GM18507 (cell line): ENCODE data around the gene BTG4.
A peak's percentile ranks its signal among the peaks of the same experiment; 100 is the strongest.

Experiments used
- DNase-seq: peaks from one replicate; pipeline ENCODE4 v3.0.0; 2011; ENCODE audit warnings: low read depth; ENCODE audit not compliant: insufficient read length; ENCODE audit errors: extremely low spot score
- FAIRE-seq: peaks from 2 replicates; lab custom pipeline; 2011; peaks lifted over from hg19 to GRCh38; lab: Jason Lieb, UNC

The BTG4 gene

GRCh38 chr11:111457731-111458368 is 54.3 kb downstream of the BTG4 start:
- DNase-seq: no peak
- no peak for FAIRE-seq

DNA sequence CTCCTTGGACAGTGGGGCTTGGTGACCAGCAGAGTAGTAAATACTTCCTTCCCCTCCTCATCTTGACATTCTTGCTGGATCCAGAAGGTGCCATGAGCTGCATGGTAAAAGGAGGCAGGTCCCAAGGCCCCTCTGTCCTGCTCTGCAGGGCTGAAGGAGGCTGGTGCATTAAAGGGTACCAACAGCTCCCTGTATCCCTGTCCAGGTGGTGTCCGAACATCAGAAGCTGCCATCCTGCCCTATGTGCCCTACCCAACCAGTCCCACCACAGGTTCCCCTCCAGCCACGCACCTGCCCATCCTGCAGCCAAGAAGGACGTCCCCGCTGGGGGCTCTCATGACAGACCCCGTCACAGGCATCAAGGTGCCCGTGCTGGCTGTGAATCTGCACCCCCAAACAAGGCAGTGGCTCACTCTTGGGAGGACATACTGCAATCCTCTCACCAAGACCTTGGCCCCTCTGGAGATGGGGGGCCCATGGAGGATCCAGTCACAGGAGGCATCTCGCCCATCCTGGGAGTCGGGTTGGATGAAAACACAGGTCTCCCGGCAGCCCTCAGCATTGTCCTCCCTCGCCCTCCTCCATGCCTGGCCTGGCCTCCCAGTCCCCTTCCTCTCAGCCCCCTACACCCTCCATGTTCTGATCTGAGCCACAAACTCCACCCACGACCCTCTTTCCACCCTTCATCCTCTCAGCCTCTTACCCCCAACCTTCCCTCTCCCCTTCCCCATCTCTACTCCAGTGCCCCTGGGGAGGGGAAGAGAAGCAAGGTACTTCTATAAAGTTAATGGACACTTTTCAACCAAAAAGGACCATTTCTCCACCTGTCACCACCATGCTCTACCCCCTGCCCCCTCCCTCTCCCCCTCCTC is 55.1 kb downstream of the BTG4 start:
- DNase-seq: no peak
- FAIRE-seq: no peak

- DNase-seq: no peak
- no peak for FAIRE-seq
Observed at GRCh38 chr11:111456086-111456858, 55.9 kb downstream of the BTG4 start.

GRCh38 chr11:111455291-111456085 is 56.7 kb downstream of the BTG4 start:
- DNase-seq (no peak), FAIRE-seq (no peak)

DNA sequence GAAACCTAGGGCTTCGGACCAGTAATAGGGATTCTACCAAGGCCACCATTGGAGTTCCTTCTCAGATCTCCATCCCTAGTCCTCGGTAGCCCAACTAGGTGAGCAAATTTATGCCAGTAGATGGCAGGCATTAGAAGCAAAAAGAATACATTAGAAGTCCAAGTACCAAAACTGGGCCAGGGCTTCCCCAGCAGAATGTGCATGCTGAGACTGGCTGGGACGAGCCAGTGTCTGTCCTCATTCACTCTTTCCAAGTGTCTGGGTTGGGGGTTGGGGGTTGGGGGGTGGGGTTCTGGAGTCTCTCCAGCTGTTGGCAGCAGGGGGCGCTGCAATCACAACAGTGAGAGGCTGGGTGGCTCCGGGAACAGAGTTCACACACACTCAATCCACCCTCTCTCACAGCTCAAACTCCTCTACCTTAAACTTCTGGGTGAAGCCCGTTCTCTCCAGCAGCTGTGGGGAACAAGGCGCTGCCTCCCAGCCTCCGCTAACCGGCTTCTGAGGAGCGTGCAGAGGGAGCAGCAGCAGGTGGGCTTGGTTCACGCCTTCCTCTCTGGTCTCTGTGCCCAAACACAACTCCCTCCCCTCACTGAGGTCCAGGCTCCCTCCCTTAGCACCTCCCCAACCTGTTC is 57.5 kb downstream of the BTG4 start:
- no peak for DNase-seq
- no peak for FAIRE-seq

DNA sequence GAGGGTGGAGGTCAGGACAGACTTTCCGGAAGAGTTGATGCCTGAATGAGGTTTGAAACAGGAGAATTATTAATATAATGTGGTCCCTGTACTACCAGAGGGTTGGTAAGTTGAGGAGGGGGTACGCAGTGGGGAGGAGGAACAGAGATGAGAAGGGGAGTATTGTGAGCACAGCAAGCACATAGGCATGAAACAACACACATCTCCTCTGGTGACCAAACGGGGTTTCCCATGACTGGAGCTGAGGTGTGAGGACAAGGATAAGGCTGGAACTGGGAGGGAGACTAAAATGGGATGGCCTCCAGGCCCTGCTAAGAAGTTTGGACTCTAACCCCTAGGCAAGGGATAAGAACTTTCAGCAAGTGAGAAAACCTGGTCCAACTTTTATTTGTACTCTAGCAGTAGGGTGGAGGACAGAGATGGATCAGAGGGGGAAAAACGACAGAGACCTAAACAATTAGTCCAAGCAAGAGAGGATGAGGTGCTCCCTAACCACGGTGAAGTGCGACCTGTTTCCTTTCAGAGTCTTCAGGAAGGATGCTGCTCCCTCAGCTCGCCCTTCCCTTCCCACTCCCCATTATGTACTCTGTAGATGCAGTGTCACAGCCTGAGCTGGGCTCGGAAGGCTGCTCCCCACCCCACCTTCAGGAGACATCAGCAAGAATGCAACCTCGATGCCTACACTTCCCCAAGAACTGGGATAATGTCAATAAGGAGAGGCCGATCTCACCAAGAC is 59.2 kb downstream of the BTG4 start:
- DNase-seq (no peak), FAIRE-seq (no peak)

GRCh38 chr11:111452146-111452545 is 60.0 kb downstream of the BTG4 start:
- FAIRE-seq (no peak), DNase-seq (no peak)

- FAIRE-seq (peak; percentile 80), DNase-seq (no peak)
Observed at GRCh38 chr11:111450480-111451320, 61.5 kb downstream of the BTG4 start.

DNA sequence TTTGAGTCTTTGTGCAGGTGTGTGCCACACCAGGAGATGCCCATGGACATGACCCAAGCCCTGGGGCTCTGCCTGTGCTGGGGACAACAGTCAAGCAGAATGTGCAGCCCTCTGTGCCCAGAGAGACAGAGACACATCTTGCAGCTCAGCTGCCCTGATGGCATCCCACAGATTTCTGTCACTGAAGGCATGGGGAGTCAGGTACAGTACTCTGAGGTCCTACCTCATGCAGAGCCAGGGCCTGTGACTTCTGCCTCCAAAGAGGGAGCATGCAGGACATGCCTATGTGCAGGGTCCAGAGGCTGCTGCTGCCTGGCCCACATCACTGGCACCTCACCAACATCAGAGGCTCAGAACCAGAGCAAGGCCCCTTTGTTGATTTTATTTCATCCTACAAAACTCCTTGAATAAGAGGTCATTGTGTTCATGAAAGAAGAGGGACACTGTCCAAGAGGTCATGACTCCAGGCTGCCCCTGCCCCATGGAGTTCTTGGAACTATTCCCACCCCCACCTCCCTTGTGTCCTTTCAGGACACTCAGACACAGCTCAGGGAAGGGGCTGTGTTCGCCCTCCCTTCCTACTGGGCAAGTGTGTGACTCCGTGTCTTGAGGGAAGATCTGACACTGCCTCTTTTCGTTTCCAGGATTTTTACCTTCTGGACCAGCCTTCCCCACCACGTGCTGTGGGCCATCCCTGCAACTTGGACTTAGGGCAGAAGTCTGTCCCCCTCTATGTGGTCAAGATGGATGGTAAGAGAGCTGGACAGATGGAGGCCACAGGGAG is 62.3 kb downstream of the BTG4 start:
- no peak for DNase-seq
- FAIRE-seq: no peak

- no peak for DNase-seq
- no peak for FAIRE-seq
Observed at GRCh38 chr11:111448831-111449557, 63.2 kb downstream of the BTG4 start.

DNA sequence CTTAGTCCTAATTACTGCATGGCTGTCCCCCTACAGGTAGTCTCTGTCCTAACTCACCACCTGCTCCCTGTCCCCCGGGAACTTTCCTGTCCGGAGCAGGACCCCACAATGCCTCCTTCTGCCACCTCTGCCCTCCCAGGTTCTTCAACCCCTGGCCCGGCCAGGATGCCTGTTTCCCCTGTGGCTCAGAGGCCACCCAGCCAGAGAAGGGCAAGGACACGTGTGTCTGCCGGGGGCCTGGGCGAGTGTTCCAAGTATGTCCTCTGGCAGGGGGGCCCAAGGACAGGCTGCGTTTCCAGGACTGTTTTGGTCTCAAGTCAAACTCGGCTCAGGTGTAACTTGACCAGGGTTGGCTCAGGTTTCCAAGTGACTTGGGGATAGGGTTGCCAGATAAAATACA is 63.8 kb downstream of the BTG4 start:
- FAIRE-seq (no peak), DNase-seq (no peak)

- DNase-seq (no peak), FAIRE-seq (no peak)
Observed at GRCh38 chr11:111447931-111448330, 64.3 kb downstream of the BTG4 start.

DNA sequence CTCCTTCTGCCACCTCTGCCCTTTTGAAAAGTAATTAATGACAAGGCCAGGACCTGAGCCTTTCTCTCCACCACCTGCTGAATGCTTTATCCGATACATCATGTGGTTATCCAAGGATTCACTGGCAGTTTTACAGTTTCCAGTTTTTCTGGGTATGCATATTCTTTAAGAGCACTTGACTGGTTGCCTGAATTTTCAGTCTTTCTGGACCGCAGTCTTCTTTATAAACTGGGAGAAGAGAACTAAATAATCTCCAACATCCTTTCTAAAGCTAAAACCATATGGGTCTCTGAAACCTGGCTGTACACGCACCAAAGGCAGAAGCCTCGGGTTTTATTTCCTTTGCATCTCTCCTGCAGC is 65.1 kb downstream of the BTG4 start:
- DNase-seq: no peak
- no peak for FAIRE-seq

DNA sequence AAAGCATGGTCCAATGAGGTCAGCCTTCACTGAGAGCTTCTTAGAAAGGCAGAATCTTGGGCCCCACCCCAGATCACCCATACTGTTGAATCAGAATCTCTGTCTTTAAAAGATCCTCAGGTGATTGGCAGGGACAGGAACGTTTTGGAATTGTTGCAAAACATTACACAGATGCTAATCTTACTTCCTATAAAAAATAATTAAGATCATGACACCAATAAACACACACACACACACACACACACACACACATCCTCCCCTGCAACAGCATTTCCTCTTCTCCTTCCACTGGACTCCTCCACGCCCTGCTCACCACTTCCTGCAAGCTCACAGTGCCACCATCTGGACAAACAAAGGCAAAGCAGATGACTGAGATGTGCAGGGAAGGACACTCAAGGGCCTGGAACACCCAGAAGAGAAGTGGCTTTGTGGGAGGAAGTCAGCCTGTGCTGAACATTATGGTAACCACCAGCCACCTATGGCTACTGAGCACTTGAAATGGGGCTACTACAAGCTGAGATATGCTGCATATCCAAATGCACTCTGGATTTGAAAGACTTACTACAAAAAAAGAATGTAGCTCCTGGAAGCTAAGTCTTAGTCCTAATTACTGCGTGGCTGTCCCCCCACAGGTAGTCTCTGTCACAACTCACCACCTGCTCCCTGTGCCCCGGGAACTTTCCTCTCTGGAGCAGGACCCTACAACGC is 65.6 kb downstream of the BTG4 start:
- FAIRE-seq: peak; percentile 99
- peak; percentile 83 for DNase-seq

- DNase-seq (no peak), FAIRE-seq (no peak)
Observed at GRCh38 chr11:111445586-111445985, 66.6 kb downstream of the BTG4 start.
